ENCODE data around the gene RHCE. TPM values are rescaled to one million over a fixed set of nuclear protein-coding genes. Genes with fewer than 3 reads are reported as not detected.
A peak's percentile ranks its signal among the peaks of the same experiment; 100 is the strongest.

Gene RHCE
- total and polyA plus RNA-seq, 9 of the 15 experiments (the other 6 are each of a cell fraction or from before 2014, with no cell fraction given) = 5.4 to 31.5 (median 12.6) TPM

DNA sequence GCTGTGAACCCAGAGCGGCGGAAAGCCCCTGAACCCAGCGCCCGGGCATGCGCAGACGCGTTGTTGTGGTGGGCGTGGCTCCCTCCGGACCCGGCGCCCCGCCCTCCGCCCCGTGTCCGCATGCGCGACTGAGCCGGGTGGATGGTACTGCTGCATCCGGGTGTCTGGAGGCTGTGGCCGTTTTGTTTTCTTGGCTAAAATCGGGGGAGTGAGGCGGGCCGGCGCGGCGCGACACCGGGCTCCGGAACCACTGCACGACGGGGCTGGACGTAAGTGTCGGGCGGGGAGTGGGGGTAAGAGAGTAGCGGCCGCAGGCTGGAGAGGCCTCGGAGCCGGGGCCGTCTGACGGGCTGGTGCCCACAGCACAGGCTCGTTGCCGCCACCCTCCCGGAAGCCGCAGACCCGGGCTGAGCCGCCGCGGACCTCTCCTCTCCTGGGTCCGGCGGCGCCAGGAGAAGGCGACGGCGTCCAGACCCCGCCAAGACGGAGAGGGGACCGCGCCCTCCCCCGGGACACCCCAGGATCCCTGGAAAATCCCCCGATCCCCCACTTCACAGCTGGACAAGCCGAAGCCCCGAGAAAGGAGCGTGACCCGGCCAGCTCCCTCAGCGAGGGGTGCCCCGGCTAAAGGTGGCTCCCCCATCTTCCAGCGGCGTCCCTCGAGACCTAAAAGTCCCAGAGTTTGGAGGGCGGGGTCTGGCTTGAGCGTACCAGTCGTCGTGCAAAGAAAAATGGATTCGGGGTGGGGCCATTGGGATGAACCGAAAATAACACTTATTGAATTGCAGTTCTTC lies 82.2 kb downstream of the RHCE start, which contains the start of gene TMEM50A (continued):
- TF ChIP-seq ATF6 (CRISPR knock-in tag; IDR thresholded peaks at IDR 0.05) (peak; percentile 40; the same call in 1 of the 2 replicates), TAF15 (IDR thresholded peaks at IDR 0.05; ENCODE audit: low read depth, low read length) (no peak), ZBTB1 (CRISPR knock-in tag; IDR thresholded peaks at IDR 0.05; ENCODE audit: borderline replicate concordance, low read depth) (no peak), RBM17 (IDR thresholded peaks at IDR 0.05; ENCODE audit: borderline replicate concordance, low read depth, low read length) (no peak), MXI1 (IDR thresholded peaks at IDR 0.05; ENCODE audit: low read depth, low read length) (no peak), NR2C2 (CRISPR knock-in tag; IDR thresholded peaks at IDR 0.05) (no peak), NR2C2 (tag; IDR thresholded peaks at IDR 0.05) (peak; percentile 76), SNIP1 (IDR thresholded peaks at IDR 0.05; ENCODE audit: low read depth) (no peak), TRIM28 (IDR thresholded peaks at IDR 0.05) (0 out of 2 replicates have a peak, but pooled peaks have one; percentile 24), ZNF197 (CRISPR knock-in tag; IDR thresholded peaks at IDR 0.05; ENCODE audit: low read depth) (no peak; the same call in 1 of the 2 replicates), ZNF644 (tag; IDR thresholded peaks at IDR 0.05; ENCODE audit: low read depth) (no peak), MLLT1 (IDR thresholded peaks at IDR 0.05) (peak in 1 of 2 experiments; percentile 76; a peak in 1 of 4 replicates), KAT7 (CRISPR knock-in tag; IDR thresholded peaks at IDR 0.05; ENCODE audit: borderline replicate concordance) (0 out of 2 replicates have a peak, but pooled peaks have one; percentile 81), ETV5 (CRISPR knock-in tag; IDR thresholded peaks at IDR 0.05; ENCODE audit: low read depth) (peak; percentile 87), ZNF239 (CRISPR knock-in tag; IDR thresholded peaks at IDR 0.05) (no peak), ZNF507 (tag; conservative IDR thresholded peaks at IDR 0.05) (no peak)
- TF ChIP-seq, protein P1, sequence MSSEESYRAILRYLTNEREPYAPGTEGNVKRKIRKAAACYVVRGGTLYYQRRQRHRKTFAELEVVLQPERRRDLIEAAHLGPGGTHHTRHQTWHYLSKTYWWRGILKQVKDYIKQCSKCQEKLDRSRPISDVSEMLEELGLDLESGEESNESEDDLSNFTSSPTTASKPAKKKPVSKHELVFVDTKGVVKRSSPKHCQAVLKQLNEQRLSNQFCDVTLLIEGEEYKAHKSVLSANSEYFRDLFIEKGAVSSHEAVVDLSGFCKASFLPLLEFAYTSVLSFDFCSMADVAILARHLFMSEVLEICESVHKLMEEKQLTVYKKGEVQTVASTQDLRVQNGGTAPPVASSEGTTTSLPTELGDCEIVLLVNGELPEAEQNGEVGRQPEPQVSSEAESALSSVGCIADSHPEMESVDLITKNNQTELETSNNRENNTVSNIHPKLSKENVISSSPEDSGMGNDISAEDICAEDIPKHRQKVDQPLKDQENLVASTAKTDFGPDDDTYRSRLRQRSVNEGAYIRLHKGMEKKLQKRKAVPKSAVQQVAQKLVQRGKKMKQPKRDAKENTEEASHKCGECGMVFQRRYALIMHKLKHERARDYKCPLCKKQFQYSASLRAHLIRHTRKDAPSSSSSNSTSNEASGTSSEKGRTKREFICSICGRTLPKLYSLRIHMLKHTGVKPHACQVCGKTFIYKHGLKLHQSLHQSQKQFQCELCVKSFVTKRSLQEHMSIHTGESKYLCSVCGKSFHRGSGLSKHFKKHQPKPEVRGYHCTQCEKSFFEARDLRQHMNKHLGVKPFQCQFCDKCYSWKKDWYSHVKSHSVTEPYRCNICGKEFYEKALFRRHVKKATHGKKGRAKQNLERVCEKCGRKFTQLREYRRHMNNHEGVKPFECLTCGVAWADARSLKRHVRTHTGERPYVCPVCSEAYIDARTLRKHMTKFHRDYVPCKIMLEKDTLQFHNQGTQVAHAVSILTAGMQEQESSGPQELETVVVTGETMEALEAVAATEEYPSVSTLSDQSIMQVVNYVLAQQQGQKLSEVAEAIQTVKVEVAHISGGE (CRISPR knock-in tag; IDR thresholded peaks at IDR 0.05) = peak in 2 of 3 experiments; percentile 70 to 90; a peak in 4 of 6 replicates
- TF ChIP-seq, protein P2, sequence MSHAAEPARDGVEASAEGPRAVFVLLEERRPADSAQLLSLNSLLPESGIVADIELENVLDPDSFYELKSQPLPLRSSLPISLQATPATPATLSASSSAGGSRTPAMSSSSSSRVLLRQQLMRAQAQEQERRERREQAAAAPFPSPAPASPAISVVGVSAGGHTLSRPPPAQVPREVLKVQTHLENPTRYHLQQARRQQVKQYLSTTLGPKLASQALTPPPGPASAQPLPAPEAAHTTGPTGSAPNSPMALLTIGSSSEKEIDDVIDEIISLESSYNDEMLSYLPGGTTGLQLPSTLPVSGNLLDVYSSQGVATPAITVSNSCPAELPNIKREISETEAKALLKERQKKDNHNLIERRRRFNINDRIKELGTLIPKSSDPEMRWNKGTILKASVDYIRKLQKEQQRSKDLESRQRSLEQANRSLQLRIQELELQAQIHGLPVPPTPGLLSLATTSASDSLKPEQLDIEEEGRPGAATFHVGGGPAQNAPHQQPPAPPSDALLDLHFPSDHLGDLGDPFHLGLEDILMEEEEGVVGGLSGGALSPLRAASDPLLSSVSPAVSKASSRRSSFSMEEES (CRISPR knock-in tag; IDR thresholded peaks at IDR 0.05) = no peak

Measured in K562 (cell line).